ENCODE measurements around the gene BANK1.

Gene BANK1

GRCh38 chr4:101944649-101945048 is 154.1 kb downstream of the BANK1 start:
- TF ChIP-seq GATA1 (IDR thresholded peaks at IDR 0.05; ENCODE audit: low read depth, low read length) (no peak), POLR2A (IDR thresholded peaks at IDR 0.05; ENCODE audit: low read length) (no peak)
- no peak for DNase-seq

DNA sequence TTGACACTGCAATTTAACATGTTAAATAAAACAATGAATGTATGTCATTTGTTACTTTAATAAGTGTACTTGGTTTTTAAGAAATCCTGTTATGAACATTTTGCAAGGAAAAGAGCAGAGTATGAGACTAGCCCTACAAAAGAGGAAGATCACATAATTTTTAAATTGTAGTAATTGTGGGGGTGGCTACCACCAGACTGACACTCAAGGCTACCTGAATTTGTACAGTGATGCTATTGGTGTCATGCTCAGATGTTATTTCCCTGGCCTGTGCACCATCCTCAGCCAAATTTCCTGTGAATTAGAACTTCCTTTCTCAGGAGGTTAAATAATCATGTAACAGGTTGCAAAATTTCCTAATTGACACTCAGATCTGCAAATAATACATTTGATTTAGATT is 157.5 kb downstream of the BANK1 start:
- no peak for TF ChIP-seq GATA1 (IDR thresholded peaks at IDR 0.05; ENCODE audit: low read depth, low read length)
- no peak for TF ChIP-seq POLR2A (IDR thresholded peaks at IDR 0.05; ENCODE audit: low read length)
- no peak for DNase-seq

GRCh38 chr4:101948951-101949350 is 158.4 kb downstream of the BANK1 start:
- no peak for DNase-seq
- TF ChIP-seq POLR2A (IDR thresholded peaks at IDR 0.05; ENCODE audit: low read length) (no peak), GATA1 (IDR thresholded peaks at IDR 0.05; ENCODE audit: low read depth, low read length) (no peak)

DNA sequence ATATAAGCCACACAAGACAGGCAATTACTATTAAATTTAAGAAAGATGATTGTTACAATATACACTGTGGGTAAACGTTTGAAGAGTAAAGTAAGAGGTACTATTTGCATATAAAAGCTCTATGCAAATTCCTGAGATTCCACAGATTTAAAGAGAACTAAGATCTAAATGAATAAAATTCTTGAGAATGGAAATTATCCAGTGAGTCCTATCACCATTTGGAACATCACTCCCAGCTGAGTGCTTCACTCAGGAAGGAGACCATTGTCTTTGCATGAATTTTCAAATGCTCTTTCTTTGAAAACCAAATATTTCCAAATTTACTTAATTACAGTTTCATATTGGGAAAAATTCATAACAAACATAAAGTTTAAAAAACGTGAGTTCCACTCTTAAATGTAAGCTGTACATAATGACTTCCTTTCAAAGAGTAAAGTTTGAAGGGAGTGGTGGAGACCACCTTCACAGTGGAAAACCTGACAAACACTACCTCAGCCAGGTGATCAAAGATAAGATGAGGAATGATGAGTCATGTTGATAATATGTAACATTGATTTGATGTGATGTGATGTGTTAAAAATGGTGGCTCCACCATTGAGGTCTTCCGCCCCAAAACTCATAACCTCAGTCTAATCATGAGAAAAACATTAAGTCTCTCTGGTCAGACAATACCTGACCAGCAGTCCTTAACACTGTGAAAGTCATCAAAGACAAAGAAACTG is 159.9 kb downstream of the BANK1 start:
- no peak for DNase-seq
- TF ChIP-seq GATA1 (IDR thresholded peaks at IDR 0.05; ENCODE audit: low read depth, low read length) (no peak), POLR2A (IDR thresholded peaks at IDR 0.05; ENCODE audit: low read length) (no peak)

DNA sequence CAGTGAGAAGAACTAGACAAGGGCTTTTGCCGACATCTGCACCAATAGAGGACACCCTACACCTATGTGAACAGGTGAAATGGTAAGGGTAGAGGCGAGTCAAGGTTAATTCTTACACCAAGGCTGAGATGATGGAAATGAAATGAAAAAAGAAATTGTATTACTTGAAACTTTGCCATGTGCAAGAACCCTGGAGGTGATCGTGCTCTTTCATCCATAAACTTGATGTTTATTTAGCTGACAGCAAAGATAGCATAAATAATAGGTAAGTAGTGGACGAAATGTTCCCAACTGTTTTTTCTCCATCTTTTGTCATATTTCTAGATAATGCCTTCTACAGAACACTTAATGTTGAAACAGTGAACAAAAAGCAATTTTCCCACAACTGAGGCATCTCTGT is 162.5 kb downstream of the BANK1 start:
- no peak for TF ChIP-seq POLR2A (IDR thresholded peaks at IDR 0.05; ENCODE audit: low read length)
- TF ChIP-seq GATA1 (IDR thresholded peaks at IDR 0.05; ENCODE audit: low read depth, low read length) = no peak
- no peak for DNase-seq

- DNase-seq = no peak
- no peak for TF ChIP-seq GATA1 (IDR thresholded peaks at IDR 0.05; ENCODE audit: low read depth, low read length)
- no peak for TF ChIP-seq POLR2A (IDR thresholded peaks at IDR 0.05; ENCODE audit: low read length)
These were observed 163.4 kb downstream of the BANK1 start for GRCh38 chr4:101953949-101954348.

DNA sequence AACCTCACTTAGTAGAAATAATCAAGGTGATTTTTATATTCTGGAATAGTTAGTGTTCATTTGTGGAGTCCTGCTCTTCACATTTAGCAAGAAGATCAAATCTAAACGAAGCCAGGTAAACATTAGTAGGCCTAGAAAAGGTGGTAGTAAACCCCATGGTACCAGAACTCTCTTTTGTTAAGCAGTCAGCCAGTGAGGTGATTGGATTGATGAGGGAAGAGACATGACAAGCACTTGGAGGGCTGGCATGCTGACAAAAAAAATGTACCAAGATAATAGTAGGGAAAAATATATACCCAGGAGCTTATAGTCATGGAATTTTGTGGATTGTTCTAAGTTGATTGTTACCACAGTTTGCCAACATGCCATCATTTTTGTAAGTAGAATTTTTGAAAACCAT is 163.8 kb downstream of the BANK1 start:
- TF ChIP-seq GATA1 (IDR thresholded peaks at IDR 0.05; ENCODE audit: low read depth, low read length) = no peak
- no peak for TF ChIP-seq POLR2A (IDR thresholded peaks at IDR 0.05; ENCODE audit: low read length)
- DNase-seq = no peak

- DNase-seq = no peak
- TF ChIP-seq POLR2A (IDR thresholded peaks at IDR 0.05; ENCODE audit: low read length) = no peak
- no peak for TF ChIP-seq GATA1 (IDR thresholded peaks at IDR 0.05; ENCODE audit: low read depth, low read length)
These were observed 164.6 kb downstream of the BANK1 start for GRCh38 chr4:101954975-101955678.

- DNase-seq = peak in 1 of 2 experiments; percentile 2
These were observed 165.7 kb downstream of the BANK1 start for GRCh38 chr4:101956068-101956825.

DNA sequence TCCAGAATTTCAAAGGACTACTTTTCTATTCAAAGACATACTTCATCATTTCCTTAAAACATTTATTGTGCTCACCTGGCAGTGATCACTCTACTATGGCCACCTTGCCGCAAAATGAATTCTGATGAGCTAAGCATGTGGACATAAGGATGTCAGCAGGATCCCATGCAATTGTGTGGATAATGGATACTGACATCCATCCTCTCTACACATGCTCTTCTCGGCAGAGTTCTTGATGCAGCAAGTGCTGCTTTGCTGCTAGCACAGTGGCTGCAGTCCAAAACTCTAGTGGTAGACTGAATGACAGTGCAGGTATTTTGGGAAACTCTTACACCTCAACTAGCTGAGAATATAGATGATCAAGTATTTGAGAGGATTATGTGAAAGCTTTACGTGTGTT is 168.0 kb downstream of the BANK1 start:
- TF ChIP-seq GATA1 (IDR thresholded peaks at IDR 0.05; ENCODE audit: low read depth, low read length) (no peak), POLR2A (IDR thresholded peaks at IDR 0.05; ENCODE audit: low read length) (no peak)
- no peak for DNase-seq

More at GRCh38 chr4:101956068-101956825, 165.7 kb downstream of the BANK1 start:
- TF ChIP-seq GATA1 (IDR thresholded peaks at IDR 0.05; ENCODE audit: low read depth, low read length) (no peak), POLR2A (IDR thresholded peaks at IDR 0.05; ENCODE audit: low read length) (no peak)

DNA sequence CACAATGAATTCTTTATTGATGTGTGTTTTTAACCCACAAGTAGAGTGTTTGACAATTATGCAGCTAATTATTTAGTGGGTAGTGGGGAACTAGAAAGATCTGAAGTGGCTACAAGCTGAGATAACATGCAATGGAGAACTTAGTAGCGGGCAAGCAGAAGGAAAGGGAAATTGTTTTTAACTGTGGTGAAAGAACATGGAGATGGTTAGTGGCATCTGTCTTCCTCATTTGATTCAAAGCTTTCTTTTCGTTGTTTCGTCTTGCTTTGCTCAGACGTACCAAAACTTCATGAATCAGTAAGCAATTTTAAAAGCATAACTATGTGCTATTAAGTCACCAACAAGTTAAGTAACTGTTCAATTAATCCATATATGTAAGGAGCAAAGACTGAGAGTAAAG is 169.9 kb downstream of the BANK1 start:
- TF ChIP-seq GATA1 (IDR thresholded peaks at IDR 0.05; ENCODE audit: low read depth, low read length) (no peak), POLR2A (IDR thresholded peaks at IDR 0.05; ENCODE audit: low read length) (no peak)

GRCh38 chr4:101961144-101961543 is 170.6 kb downstream of the BANK1 start:
- no peak for DNase-seq
- TF ChIP-seq GATA1 (IDR thresholded peaks at IDR 0.05; ENCODE audit: low read depth, low read length) = no peak
- TF ChIP-seq POLR2A (IDR thresholded peaks at IDR 0.05; ENCODE audit: low read length) = no peak

More for the DNA sequence above, 169.9 kb downstream of the BANK1 start:
- no peak for DNase-seq

DNA sequence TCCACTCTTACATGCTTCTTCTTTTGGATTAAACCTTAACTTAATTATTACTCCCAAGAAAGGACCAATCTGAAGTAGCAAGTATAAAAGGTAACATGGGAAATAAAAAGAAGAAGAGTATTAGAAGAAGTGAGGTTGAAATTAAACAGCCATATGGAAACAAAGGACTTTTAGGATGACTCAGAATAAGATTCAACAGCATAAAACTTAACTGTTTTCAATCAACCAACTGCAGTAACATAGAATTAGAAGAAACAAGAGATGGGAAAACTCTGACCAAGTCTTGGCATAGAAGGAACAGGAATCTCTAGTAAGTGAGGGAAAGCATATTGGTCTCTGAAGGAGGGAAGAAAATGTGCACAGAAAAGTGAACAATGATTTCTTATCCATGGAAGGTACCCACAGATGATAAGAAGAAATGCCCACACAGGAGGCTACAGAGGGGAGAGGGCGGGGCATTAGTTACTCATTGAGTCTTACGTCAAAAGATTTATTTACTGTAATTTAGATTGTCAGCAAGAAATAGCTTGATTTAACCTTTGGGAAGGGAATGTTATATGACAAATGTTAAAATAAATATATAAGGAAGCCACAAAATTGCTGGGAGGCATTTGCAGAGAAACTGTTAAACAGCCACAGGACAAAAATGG is 177.3 kb downstream of the BANK1 start:
- no peak for DNase-seq
- TF ChIP-seq POLR2A (IDR thresholded peaks at IDR 0.05; ENCODE audit: low read length) (no peak), GATA1 (IDR thresholded peaks at IDR 0.05; ENCODE audit: low read depth, low read length) (no peak)

DNA sequence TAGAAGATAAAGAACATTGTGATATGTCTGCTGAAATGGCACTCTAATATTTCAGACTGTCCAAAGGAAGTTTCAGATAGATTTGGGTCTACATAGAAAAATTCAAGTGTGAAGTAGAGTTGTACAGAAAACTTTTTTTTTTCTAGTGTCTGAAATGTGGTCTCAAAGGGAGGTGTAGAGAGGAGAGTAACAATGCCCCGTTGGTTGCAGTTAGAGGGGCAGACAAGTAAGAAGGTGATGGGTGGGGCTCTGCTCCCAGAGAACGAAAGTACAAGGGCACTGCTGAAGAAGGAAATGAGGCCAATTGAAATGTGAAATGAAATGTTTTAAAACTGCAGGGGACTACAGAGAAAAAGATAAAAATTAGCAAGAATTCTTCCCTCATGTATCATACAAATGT is 177.8 kb downstream of the BANK1 start:
- DNase-seq = no peak
- TF ChIP-seq POLR2A (IDR thresholded peaks at IDR 0.05; ENCODE audit: low read length) (no peak), GATA1 (IDR thresholded peaks at IDR 0.05; ENCODE audit: low read depth, low read length) (no peak)
